SK-N-SH treated with all-trans-retinoic acid at 6 μM for 48 hours (cell line): ENCODE measurements around the gene FBXW11.

Experiments
- ARNTL ChIP-seq: fragments of 450-650 bp; formaldehyde crosslinking; IDR thresholded peaks from 2 replicates; pipeline ENCODE4 v1.5.0; 2020; ENCODE audit warnings: low read depth, mild to moderate bottlenecking, moderate library complexity, borderline replicate concordance
- BACH2 ChIP-seq: fragments of 250-450 bp; sonication (Bioruptor Pico); IDR thresholded peaks from 2 replicates; pipeline ENCODE4 v1.9.0; 2021; ENCODE audit warnings: mild to moderate bottlenecking, borderline replicate concordance
- CREB5 ChIP-seq: fragments of 250-450 bp; sonication (Bioruptor Pico); IDR thresholded peaks from 2 replicates; pipeline ENCODE4 v1.5.1; 2020; ENCODE audit warnings: low read depth, mild to moderate bottlenecking, moderate library complexity
- CSDC2 ChIP-seq: fragments of 250-450 bp; sonication (Bioruptor Pico); IDR thresholded peaks from 2 replicates; pipeline ENCODE4 v1.5.0; 2020; ENCODE audit warnings: mild to moderate bottlenecking, moderate library complexity
- CSRNP3 ChIP-seq: fragments of 250-450 bp; sonication (Bioruptor Pico); IDR thresholded peaks from 2 replicates; pipeline ENCODE4 v1.5.1; 2021; ENCODE audit warnings: mild to moderate bottlenecking, moderate library complexity
- ESRRG ChIP-seq: fragments of 250-450 bp; sonication (Bioruptor Pico); IDR thresholded peaks from 2 replicates; pipeline ENCODE4 v1.6.1; 2021; ENCODE audit warnings: mild to moderate bottlenecking
- ISL1 ChIP-seq: fragments of 250-450 bp; sonication (Bioruptor Pico); IDR thresholded peaks from 2 replicates; pipeline ENCODE4 v2.1.2; 2022; ENCODE audit warnings: mild to moderate bottlenecking, moderate library complexity
- OSR1 ChIP-seq: fragments of 250-450 bp; sonication (Bioruptor Pico); IDR thresholded peaks from 2 replicates; pipeline ENCODE4 v1.8.0; 2022; ENCODE audit warnings: moderate library complexity, mild to moderate bottlenecking, inconsistent platforms
- PATZ1 ChIP-seq: fragments of 250-450 bp; sonication (Bioruptor Pico); IDR thresholded peaks from 2 replicates; pipeline ENCODE4 v1.8.0; 2020; ENCODE audit warnings: mild to moderate bottlenecking, moderate library complexity, borderline replicate concordance
- PPARA ChIP-seq: fragments of 250-450 bp; sonication (Bioruptor Pico); IDR thresholded peaks from 2 replicates; pipeline ENCODE4 v1.5.0; 2020; ENCODE audit warnings: mild to moderate bottlenecking, borderline replicate concordance
- TSHZ2 ChIP-seq: fragments of 250-450 bp; sonication (Bioruptor Pico); IDR thresholded peaks from 2 replicates; pipeline ENCODE4 v1.5.0; 2020; ENCODE audit warnings: mild to moderate bottlenecking, moderate library complexity
- ZC3H10 ChIP-seq: fragments of 250-450 bp; sonication (Bioruptor Pico); IDR thresholded peaks from 2 replicates; pipeline ENCODE4 v1.5.1; 2021; ENCODE audit warnings: mild to moderate bottlenecking, moderate library complexity
- ZFP30 ChIP-seq: fragments of 450-650 bp; formaldehyde crosslinking; IDR thresholded peaks from 2 replicates; pipeline ENCODE4 v1.5.0; 2022; ENCODE audit warnings: mild to moderate bottlenecking, moderate library complexity
- ZNF565 ChIP-seq: fragments of 450-650 bp; formaldehyde crosslinking; conservative IDR thresholded peaks from 2 replicates; pipeline ENCODE4 v1.5.0; 2020; ENCODE audit warnings: low read depth, mild to moderate bottlenecking, moderate library complexity

- TF ChIP-seq ZC3H10 (CRISPR knock-in tag) (no peak), OSR1 (CRISPR knock-in tag) (no peak), PATZ1 (CRISPR knock-in tag) (no peak), ISL1 (no peak), CSDC2 (CRISPR knock-in tag) (no peak), ARNTL (no peak), ESRRG (no peak), BACH2 (CRISPR knock-in tag) (no peak), PPARA (CRISPR knock-in tag) (no peak), TSHZ2 (CRISPR knock-in tag) (no peak), ZFP30 (CRISPR knock-in tag) (no peak), ZNF565 (CRISPR knock-in tag) (no peak), CREB5 (no peak), CSRNP3 (CRISPR knock-in tag) (no peak)
These were observed 4.1 kb downstream of the FBXW11 start for GRCh38 chr5:172002310-172002709.
